ENCODE data around the gene SYNPR. TPM values are rescaled to one million over a fixed set of nuclear protein-coding genes. Genes with fewer than 3 reads are reported as not detected.

The SYNPR gene
- polyA plus RNA-seq, 1 experiment, result not detected

DNA sequence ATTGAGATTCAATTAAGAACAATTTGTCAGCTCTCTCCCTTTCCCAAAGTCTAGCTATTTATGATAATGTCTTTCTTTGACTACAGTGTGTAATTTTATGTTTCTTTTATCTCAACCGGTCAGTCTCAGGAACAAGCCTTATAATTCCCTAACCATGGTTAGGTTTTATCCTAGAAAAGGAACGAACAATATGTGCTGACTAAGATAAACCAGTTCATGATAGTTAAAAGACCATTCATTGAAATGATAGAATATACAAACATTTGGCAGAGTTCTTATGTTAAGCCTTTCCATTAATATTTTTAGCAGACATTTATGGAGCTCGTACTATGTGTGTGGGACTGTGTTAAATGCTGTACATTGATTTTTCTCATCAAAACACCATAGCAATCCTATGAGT is 106.3 kb downstream of the SYNPR start:
- ChIA-PET POLR2A (no interaction called here), CTCF (no interaction called here)
- H3K27me3 ChIP-seq (ENCODE audit: control insufficient read depth, insufficient read depth, low read length), result no peaks in the 10 kb centered on the region
- no peaks in the 10 kb centered on the region for H3K36me3 ChIP-seq (ENCODE audit: control insufficient read depth, insufficient read depth, low read length)
- no peak overlapping the region for H3K4me3 ChIP-seq (ENCODE audit: low read depth, low read length)
- TF ChIP-seq, protein P1, sequence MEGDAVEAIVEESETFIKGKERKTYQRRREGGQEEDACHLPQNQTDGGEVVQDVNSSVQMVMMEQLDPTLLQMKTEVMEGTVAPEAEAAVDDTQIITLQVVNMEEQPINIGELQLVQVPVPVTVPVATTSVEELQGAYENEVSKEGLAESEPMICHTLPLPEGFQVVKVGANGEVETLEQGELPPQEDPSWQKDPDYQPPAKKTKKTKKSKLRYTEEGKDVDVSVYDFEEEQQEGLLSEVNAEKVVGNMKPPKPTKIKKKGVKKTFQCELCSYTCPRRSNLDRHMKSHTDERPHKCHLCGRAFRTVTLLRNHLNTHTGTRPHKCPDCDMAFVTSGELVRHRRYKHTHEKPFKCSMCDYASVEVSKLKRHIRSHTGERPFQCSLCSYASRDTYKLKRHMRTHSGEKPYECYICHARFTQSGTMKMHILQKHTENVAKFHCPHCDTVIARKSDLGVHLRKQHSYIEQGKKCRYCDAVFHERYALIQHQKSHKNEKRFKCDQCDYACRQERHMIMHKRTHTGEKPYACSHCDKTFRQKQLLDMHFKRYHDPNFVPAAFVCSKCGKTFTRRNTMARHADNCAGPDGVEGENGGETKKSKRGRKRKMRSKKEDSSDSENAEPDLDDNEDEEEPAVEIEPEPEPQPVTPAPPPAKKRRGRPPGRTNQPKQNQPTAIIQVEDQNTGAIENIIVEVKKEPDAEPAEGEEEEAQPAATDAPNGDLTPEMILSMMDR (IDR thresholded peaks at IDR 0.05; ENCODE audit: insufficient read depth, low read depth, low read length), result no peak
- no peak for DNase-seq (ENCODE audit: low read depth)

DNA sequence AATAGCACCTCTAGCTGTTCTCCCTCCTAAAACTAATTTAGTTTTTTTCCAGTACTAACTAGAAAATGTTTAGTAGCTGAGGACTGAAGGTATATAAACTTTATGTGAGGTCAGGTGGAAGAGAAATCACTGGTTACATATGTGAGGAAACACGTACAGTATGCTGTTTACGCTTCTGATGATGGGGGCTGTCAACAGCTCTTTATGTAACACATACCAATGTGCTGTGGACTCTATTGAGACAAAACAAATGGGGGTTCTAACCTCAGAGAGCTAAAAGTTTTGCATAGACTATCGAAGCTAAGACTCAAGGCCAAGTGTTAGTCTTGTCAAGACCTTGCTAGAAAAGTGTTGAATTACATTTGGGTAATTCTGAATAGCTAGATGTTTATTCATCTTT is 107.5 kb downstream of the SYNPR start:
- POLR2A ChIA-PET, result no interaction called here
- DNase-seq (ENCODE audit: low read depth), result no peak
- CTCF ChIA-PET, result interaction anchor here (1.6 kb wide), 1 partner anchor 36 kb away, joined by 3 read pairs; no protein-coding TSS in a partner anchor
- no peaks in the 10 kb centered on the region for H3K36me3 ChIP-seq (ENCODE audit: control insufficient read depth, insufficient read depth, low read length)
- no peaks in the 10 kb centered on the region for H3K27me3 ChIP-seq (ENCODE audit: control insufficient read depth, insufficient read depth, low read length)
- TF ChIP-seq, protein P1 (IDR thresholded peaks at IDR 0.05; ENCODE audit: insufficient read depth, low read depth, low read length), result no peak
- no peak overlapping the region for H3K4me3 ChIP-seq (ENCODE audit: low read depth, low read length)

DNA sequence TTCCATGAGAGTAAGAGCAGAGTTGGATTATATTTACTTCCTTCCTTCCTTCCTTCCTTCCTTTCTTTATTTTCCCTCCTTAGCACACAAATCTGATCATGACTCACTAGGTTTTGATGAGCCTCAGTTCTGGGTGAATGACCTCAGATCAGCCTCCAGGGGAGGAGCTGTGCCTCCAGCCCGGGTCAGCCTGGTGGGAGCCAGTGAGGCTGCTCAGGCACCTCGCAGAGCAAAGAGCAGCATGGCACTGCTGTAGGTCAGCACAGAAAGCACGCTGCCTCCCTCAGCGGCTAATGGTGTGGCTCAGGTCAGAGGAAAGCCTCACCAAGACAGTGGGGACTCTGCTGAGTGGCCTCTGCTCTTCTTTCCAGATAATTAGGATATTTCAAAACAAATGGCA is 108.5 kb downstream of the SYNPR start:
- Histone ChIP-seq H3K36me3 (ENCODE audit: control insufficient read depth, insufficient read depth, low read length) (no peaks in the 10 kb centered on the region), H3K27me3 (ENCODE audit: control insufficient read depth, insufficient read depth, low read length) (no peaks in the 10 kb centered on the region), H3K4me3 (ENCODE audit: low read depth, low read length) (no peak overlapping the region)
- DNase-seq (ENCODE audit: low read depth), result no peak
- TF ChIP-seq, protein P1 (IDR thresholded peaks at IDR 0.05; ENCODE audit: insufficient read depth, low read depth, low read length), result no peak
- ChIA-PET CTCF (interaction anchor here (1.6 kb wide), 1 partner anchor 37 kb away, joined by 3 read pairs; no protein-coding TSS in a partner anchor), POLR2A (no interaction called here)

DNA sequence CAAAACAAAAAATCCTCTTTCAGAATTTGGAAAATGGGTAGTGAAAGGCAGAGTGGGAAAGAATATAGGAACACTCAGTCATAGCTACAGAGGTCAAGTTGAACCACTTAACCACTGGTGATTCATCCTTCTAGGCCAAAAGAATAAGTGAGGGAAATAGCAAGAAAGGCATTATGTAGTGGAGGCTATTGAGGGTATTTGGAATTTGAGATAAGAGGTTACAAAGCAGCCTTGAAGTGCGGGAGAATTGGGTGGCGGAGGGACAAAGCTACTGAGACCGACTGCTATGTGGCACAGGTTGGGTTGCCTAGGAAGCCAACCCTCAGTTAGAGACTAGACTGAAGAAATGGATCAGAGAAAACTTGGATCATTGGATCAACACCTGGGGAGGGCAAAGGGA is 109.5 kb downstream of the SYNPR start:
- no peaks in the 10 kb centered on the region for H3K36me3 ChIP-seq (ENCODE audit: control insufficient read depth, insufficient read depth, low read length)
- ChIA-PET CTCF (no interaction called here), POLR2A (interaction anchor here (1.0 kb wide), 1 partner anchor 44 kb away, joined by 3 read pairs; no protein-coding TSS in a partner anchor)
- H3K4me3 ChIP-seq (ENCODE audit: low read depth, low read length), result no peak overlapping the region
- DNase-seq (ENCODE audit: low read depth), result no peak
- TF ChIP-seq, protein P1 (IDR thresholded peaks at IDR 0.05; ENCODE audit: insufficient read depth, low read depth, low read length), result no peak
- H3K27me3 ChIP-seq (ENCODE audit: control insufficient read depth, insufficient read depth, low read length), result no peaks in the 10 kb centered on the region

DNA sequence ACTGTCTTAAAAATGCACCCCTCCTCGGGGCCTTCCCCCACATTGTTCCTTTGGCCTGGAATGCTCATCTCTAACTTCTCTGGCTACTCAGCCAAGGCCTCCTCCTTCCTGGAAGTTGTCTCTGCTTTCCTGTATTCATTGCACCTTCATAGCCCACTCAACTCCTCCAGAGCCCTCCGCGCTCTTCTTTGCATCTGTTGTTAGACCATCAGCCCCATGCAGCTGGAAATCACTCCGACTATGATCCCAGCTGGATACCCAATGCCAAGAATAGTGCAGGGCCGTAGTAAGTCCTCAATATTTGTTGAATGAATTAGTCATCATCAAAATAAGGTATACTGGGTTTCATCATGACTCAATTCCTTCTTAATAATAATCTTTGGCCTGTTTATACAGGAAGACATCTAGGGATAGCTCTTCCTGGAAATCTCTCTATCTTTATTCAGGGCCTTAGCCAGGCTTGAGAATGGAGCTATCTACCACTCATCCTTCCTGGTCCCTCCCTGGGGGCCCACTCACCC is 112.7 kb downstream of the SYNPR start:
- no peak overlapping the region for H3K4me3 ChIP-seq (ENCODE audit: low read depth, low read length)
- ChIA-PET POLR2A (no interaction called here), CTCF (no interaction called here)
- TF ChIP-seq, protein P1 (IDR thresholded peaks at IDR 0.05; ENCODE audit: insufficient read depth, low read depth, low read length), result no peak
- H3K27me3 ChIP-seq (ENCODE audit: control insufficient read depth, insufficient read depth, low read length), result no peaks in the 10 kb centered on the region
- no peak for DNase-seq (ENCODE audit: low read depth)
- no peaks in the 10 kb centered on the region for H3K36me3 ChIP-seq (ENCODE audit: control insufficient read depth, insufficient read depth, low read length)
